Measurements from ENCODE around the gene TNFSF15. TPM values are rescaled to one million over a fixed set of nuclear protein-coding genes. Genes with fewer than 3 reads are reported as not detected.

The TNFSF15 gene
- total and polyA plus RNA-seq, 2 donors (not counting 3 experiments of a cell fraction or from before 2014, with no cell fraction given): 8.4 to 14.3 TPM

Other genes starting within 250 kb of the TNFSF15 start
- 78.9 and 82.0 TPM in 2 replicates for gene ATP6V1G1, start 218.3 kb downstream of the TNFSF15 start, total RNA-seq
- gene ATP6V1G1, start 218.3 kb downstream of the TNFSF15 start, polyA plus RNA-seq: 72.0 and 96.9 TPM in 2 replicates
- gene TMEM268, start 194.7 kb downstream of the TNFSF15 start, total RNA-seq: 7.6 and 8.8 TPM in 2 replicates
- gene TMEM268, start 194.7 kb downstream of the TNFSF15 start, polyA plus RNA-seq: 7.5 and 8.2 TPM in 2 replicates
- not detected in 2 replicates for gene TEX53, start 148.2 kb downstream of the TNFSF15 start, total RNA-seq
- gene TEX53, start 148.2 kb downstream of the TNFSF15 start, polyA plus RNA-seq: not detected in 2 replicates
- not detected in 2 replicates for gene TEX48, start 123.8 kb downstream of the TNFSF15 start, total RNA-seq
- not detected in 2 replicates for gene TEX48, start 123.8 kb downstream of the TNFSF15 start, polyA plus RNA-seq
- not detected in 2 replicates for gene TNFSF8, start 124.6 kb upstream of the TNFSF15 start, total RNA-seq
- gene TNFSF8, start 124.6 kb upstream of the TNFSF15 start, polyA plus RNA-seq: not detected in 2 replicates